AG09309 (cell line): Measurements from ENCODE around the gene CKAP2.
A peak's percentile ranks its signal among the peaks of the same experiment; 100 is the strongest.

Experiments
- DNase-seq: peaks from one replicate; pipeline ENCODE4 v3.0.0-alpha.2; 2010; ENCODE audit warnings: low read depth
- H3K4me3 ChIP-seq: 2 replicates; pipeline ENCODE4 v1.5.1; 2011; ENCODE audit warnings: mild to moderate bottlenecking, low read depth, low read length, moderate library complexity; ENCODE audit not compliant: control insufficient read depth
- TF ChIP-seq, protein P1 (sequence below): IDR thresholded peaks from 2 replicates; pipeline ENCODE4 v1.5.1; 2011; ENCODE audit warnings: mild to moderate bottlenecking, low read depth, low read length, inconsistent platforms; ENCODE audit not compliant: insufficient read depth, control insufficient read depth; ENCODE audit errors: missing control alignments

The CKAP2 gene

GRCh38 chr13:52414051-52414450 is 41.2 kb upstream of the CKAP2 start:
- DNase-seq: no peak
- no peak overlapping the region for H3K4me3 ChIP-seq
- TF ChIP-seq, protein P1, sequence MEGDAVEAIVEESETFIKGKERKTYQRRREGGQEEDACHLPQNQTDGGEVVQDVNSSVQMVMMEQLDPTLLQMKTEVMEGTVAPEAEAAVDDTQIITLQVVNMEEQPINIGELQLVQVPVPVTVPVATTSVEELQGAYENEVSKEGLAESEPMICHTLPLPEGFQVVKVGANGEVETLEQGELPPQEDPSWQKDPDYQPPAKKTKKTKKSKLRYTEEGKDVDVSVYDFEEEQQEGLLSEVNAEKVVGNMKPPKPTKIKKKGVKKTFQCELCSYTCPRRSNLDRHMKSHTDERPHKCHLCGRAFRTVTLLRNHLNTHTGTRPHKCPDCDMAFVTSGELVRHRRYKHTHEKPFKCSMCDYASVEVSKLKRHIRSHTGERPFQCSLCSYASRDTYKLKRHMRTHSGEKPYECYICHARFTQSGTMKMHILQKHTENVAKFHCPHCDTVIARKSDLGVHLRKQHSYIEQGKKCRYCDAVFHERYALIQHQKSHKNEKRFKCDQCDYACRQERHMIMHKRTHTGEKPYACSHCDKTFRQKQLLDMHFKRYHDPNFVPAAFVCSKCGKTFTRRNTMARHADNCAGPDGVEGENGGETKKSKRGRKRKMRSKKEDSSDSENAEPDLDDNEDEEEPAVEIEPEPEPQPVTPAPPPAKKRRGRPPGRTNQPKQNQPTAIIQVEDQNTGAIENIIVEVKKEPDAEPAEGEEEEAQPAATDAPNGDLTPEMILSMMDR: no peak

- H3K4me3 ChIP-seq: no peak overlapping the region
- DNase-seq: peak; percentile 14
- TF ChIP-seq, protein P1: no peak
Observed at GRCh38 chr13:52414963-52415362, 40.3 kb upstream of the CKAP2 start.

- TF ChIP-seq, protein P1: no peak
- H3K4me3 ChIP-seq: no peak overlapping the region
- no peak for DNase-seq
Observed at GRCh38 chr13:52419080-52419479, 36.2 kb upstream of the CKAP2 start.

GRCh38 chr13:52421216-52421615 is 34.1 kb upstream of the CKAP2 start:
- no peak for DNase-seq
- no peak overlapping the region for H3K4me3 ChIP-seq
- TF ChIP-seq, protein P1: no peak

GRCh38 chr13:52428295-52428694 is 27.0 kb upstream of the CKAP2 start:
- no peak for DNase-seq
- TF ChIP-seq, protein P1: no peak
- H3K4me3 ChIP-seq: no peak overlapping the region

- no peak overlapping the region for H3K4me3 ChIP-seq
- DNase-seq: no peak
- TF ChIP-seq, protein P1: no peak
Observed at GRCh38 chr13:52432456-52432855, 22.8 kb upstream of the CKAP2 start.

- TF ChIP-seq, protein P1: no peak
- no peak overlapping the region for H3K4me3 ChIP-seq
- DNase-seq: no peak
Observed at GRCh38 chr13:52446265-52446664, 9.0 kb upstream of the CKAP2 start.
